Activated naive CD4-positive, alpha-beta T cell treated with anti-CD3 and anti-CD28 coated beads, Interleukin-2, amount 50 U/mL, for 72 hours (primary cell): ENCODE results near the gene PDE4C. TPM values are rescaled to one million over a fixed set of nuclear protein-coding genes. Genes with fewer than 3 reads are reported as not detected.
A peak's percentile ranks its signal among the peaks of the same experiment; 100 is the strongest.

ENCODE experiments used
- ATAC-seq, 2 donors: fragments of 150-1000 bp; cut with Tn5 transposase; 2 replicates each; pipeline ENCODE4 v1.10.0; 2021; ENCODE audit warnings: mild to moderate bottlenecking in 2 of 2, moderate library complexity in 2 of 2
- DNase-seq, 2 donors: peaks; one replicate each; pipeline ENCODE4 v3.0.0; 2021 to 2022; ENCODE audit warnings: low spot score in 2 of 2
- H3K27ac Mint-ChIP-seq, 2 donors: one replicate each; pipeline ENCODE4 v1.8.0; 2022; ENCODE audit warnings: mild to moderate bottlenecking in 2 of 2, mixed read lengths in 2 of 2
- H3K36me3 Mint-ChIP-seq, 2 donors: one replicate each; pipeline ENCODE4 v1.8.0; 2022; ENCODE audit warnings: mixed read lengths in 2 of 2
- H3K9me3 Mint-ChIP-seq, 2 donors: one replicate each; pipeline ENCODE4 v1.8.0; 2022; ENCODE audit warnings: mixed read lengths in 2 of 2
- total RNA-seq, 2 donors: library from RNA; stranded (reverse); gene quantifications; one replicate each; pipeline ENCODE4 v1.2.3, GENCODE V29; 2022

The PDE4C gene
- total RNA-seq, 2 donors from 2014 or later, result 0.12 to 1.0 TPM

DNA sequence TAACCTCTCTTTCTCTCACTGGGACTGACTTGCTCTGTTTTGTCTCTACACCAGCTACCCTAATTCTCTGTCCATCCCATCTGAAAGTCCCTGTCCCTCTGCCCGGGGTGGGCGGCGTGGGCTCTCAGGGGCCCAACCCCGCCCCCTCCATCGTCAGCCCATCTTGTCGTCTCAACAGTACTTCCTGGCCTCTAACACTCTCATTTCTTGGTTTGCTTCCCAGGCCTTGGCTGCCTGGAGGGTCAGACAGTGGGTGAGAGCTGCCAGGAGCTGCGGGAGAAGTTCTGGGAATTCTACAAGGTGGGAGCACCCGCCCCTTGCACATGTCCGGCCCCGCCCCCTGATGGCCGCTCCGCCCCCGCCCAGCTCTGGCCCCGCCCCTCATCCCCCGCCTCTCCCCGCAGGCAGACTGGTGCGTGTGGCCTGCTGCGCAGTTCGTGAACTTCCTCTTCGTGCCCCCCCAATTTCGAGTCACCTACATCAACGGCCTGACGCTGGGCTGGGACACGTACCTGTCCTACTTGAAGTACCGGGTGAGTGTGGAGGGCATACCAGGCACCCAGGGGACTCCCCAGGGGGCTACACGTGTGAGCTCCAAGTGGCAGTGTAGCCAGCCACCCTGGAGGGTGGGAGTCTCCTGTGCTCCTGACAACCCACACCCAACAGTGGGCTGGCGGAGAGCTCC lies 31.5 kb downstream of the PDE4C start:
- no peak for ATAC-seq
- H3K9me3 Mint-ChIP-seq, result no peaks in the 10 kb centered on the region
- DNase-seq, result peak in 1 of 2 donors; percentile 46
- H3K36me3 Mint-ChIP-seq, result no peaks in the 10 kb centered on the region
- peak overlapping the region; percentile 59 to 89 for H3K27ac Mint-ChIP-seq

DNA sequence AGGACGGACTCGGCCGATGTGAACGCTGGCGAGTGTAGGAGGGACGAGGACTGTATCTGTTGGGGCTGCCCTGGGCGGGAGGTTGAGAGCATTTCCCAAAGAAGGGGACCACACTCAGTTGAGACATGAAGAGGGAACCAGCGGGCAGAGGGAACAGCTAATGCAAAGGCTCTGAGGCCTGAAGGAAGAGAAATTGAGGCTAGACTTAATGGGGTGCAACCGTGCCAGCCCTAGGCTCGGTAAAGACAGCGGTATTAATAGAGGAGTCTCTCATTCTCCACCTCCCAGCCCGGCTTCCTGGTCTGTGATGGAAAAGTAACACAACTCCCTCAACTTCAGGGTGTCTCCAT lies 32.1 kb downstream of the PDE4C start:
- H3K36me3 Mint-ChIP-seq, result no peaks in the 10 kb centered on the region
- no peaks in the 10 kb centered on the region for H3K9me3 Mint-ChIP-seq
- H3K27ac Mint-ChIP-seq, result peak overlapping the region; percentile 77 to 89
- no peak for DNase-seq
- no peak for ATAC-seq

DNA sequence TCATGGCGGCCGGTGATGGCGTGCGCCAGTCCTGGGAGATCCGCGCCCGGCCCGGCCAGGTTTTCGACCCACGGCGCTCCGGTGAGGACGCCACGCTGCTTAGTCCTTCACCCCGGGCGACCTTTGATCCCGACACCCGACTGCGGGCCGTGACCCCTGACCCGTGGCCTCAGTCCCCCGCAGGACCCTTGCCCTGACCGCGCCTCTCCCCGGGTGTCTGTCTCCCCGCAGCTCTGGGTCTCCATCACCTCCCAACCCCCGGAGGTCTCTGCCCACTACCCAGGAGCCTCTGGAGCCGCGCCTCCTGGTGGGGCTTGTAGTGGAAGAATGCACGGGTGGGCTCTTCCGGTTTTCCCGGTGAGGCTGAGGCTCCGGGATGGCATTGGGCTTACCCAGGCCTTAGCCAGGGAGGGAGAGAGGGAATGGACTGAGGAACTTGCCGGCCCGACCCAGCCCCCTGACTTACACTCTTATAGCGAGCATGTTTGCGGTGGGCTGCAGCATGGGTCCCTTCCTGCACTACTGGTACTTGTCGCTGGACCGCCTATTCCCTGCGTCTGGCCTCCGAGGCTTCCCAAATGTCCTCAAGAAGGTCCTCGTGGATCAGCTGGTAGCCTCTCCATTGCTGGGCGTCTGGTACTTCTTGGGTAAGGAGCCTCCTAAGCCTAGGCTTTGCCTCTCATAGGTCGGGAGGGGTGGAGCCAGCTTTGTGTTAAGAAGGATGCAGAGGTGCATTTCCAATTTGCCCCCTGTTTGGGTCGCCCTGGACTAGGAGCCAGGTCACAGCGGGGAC lies 32.7 kb downstream of the PDE4C start:
- no peaks in the 10 kb centered on the region for H3K36me3 Mint-ChIP-seq
- DNase-seq (peak in 1 of 2 donors; percentile 19), ATAC-seq (no peak)
- H3K9me3 Mint-ChIP-seq, result no peaks in the 10 kb centered on the region
- peak overlapping the region; percentile 84 to 89 for H3K27ac Mint-ChIP-seq

DNA sequence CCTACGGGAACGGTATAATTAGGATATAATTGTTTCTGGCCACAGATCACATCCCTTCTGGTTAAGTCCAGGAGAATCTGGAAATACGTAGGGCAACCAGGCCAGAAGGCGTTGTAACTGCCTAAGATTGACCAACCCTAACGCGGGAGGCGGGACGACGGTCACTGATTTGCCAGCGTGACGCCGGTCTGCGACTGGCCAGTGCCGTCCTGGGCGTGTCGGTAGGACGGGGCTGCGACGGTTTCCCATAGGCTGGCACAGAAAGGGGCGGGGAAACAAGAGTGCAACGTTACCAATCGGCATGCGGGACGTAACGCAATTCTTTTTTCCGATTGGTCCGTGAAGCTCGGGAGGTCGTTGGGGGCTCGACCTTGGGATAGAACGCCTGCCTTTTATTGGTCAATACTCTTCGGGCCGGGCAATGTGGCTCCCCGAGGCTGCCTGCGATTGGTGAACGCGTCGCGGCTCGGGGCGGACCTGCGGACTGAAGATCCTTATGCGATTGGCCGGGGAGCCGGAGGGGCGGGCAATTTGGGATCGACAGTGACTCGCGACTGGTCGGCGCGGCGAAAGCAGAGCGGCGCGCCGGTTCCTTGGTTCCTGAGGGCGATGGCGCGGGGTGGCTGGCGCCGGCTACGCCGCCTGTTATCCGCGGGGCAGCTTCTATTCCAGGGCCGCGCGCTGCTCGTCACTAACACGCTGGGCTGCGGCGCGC lies 33.4 kb downstream of the PDE4C start, which contains the start of gene MPV17L2:
TSS of gene MPV17L2 (plus strand) at position 546 of the 715 bp plus-strand sequence. CDS start at position 610, 64 bp downstream.
- Mint-ChIP-seq H3K36me3 (no peaks in the 10 kb centered on the region), H3K9me3 (no peaks in the 10 kb centered on the region), H3K27ac (peak within 1 kb of the TSS; percentile 84 to 89)
- DNase-seq (peak; percentile 96 to 99), ATAC-seq (peak; percentile 92 to 93)

DNA sequence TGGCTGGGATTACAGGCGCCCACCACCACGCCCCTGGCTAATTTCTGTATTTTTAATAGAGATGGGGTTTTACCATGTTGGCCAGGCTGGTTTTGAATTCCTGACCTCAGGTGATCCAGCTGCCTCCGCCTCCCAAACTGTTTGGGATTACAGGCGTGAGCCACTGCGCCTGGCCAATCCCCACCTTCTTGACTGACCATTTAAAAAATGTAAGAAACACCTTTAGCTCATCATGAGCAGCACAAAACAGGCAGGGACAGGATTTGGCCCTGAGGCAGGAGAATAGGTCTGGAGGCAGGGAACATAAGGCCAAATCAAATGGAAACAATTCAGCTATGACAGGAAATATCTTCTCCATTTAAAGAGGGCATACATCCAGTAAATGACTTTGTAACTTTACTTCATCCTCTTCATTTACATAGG lies 34.6 kb downstream of the PDE4C start:
- no peak for ATAC-seq
- DNase-seq, result no peak
- no peaks in the 10 kb centered on the region for H3K36me3 Mint-ChIP-seq
- H3K9me3 Mint-ChIP-seq, result no peaks in the 10 kb centered on the region
- peak overlapping the region in 1 of 2 donors; percentile 89 for H3K27ac Mint-ChIP-seq

DNA sequence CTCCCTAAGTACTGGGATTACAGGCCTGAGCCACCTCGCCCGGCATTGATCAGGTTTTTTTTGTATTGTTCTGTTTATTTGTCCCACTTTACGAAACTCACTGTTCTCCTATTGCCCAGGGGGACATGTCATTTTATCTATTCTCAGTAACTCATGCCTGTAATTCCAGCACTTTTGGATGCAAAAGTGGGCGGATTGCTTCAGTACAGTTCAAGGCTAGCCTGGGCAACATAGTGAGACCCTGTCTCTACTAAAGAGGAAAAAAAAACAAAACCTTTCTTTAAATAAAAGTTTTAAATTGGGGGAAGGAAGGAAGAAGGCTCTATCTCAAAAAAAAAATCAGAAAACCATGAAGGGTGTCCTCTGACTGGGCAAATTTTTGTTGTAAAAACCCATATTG lies 36.0 kb downstream of the PDE4C start:
- ATAC-seq (no peak), DNase-seq (no peak)
- Mint-ChIP-seq H3K36me3 (no peaks in the 10 kb centered on the region), H3K9me3 (no peaks in the 10 kb centered on the region), H3K27ac (no peak overlapping the region)

DNA sequence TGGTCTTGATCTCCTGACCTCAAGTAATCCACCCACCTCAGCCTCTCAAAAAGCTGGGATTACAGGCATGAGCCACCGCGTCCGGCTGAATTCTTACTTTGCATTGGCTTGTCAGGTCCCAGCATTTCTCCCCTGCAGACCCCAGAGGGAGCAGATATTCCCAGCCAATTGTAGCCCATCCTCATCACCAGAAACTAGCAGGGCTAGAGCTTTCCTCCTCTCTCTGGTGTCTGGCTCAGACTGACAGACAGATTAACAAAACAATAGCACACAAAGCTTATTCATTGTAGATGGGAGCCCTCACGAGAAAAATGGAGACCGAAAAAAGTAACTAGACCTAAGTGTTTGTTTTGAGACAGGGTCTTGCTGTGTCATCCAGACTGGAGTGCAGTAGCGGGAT lies 40.7 kb downstream of the PDE4C start:
- Mint-ChIP-seq H3K27ac (no peak overlapping the region), H3K9me3 (no peaks in the 10 kb centered on the region), H3K36me3 (no peaks in the 10 kb centered on the region)
- DNase-seq (no peak), ATAC-seq (no peak)

DNA sequence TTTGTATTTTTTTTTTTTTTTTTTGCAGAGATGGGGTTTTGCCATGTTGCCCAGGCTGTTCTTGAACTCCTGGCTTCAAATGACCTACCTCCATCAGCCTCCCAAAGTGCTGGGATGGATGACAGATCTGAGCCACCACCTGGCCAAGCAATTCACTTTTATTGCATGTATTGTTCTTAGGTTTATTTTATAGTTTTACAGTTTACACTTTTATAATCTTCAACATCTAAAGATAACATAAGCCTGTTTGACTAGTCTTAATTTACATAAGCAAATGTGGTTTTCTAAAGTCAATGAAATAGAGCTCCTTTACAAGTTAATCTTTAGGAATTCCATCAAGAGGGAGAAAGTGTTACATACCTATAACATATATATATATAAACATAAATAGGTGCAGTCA lies 42.7 kb downstream of the PDE4C start:
- DNase-seq (no peak), ATAC-seq (no peak)
- Mint-ChIP-seq H3K9me3 (no peaks in the 10 kb centered on the region), H3K36me3 (no peaks in the 10 kb centered on the region), H3K27ac (no peak overlapping the region)

DNA sequence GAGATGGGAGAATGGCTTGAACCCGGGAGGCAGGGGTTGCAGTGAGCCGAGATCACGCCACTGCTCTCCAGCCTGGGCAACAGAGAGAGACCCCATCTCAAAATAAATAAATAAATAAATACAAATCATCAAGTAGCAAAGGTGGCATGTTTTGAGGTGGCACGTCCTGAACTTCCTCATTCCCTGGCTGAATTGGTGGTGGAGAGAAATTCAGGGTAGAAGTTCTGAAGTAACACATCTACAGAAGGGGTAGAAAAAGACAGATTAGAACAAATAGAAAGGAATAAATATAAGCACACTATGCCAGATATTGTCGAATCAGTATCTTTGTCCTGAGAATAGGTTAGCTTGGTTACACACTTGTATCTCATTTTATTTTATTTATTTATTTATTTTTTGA lies 46.3 kb downstream of the PDE4C start:
- no peak for ATAC-seq
- Mint-ChIP-seq H3K36me3 (peaks cover 0 to 7% of the 10 kb centered on the region in 2 donors), H3K27ac (no peak overlapping the region), H3K9me3 (no peaks in the 10 kb centered on the region)
- DNase-seq, result no peak

DNA sequence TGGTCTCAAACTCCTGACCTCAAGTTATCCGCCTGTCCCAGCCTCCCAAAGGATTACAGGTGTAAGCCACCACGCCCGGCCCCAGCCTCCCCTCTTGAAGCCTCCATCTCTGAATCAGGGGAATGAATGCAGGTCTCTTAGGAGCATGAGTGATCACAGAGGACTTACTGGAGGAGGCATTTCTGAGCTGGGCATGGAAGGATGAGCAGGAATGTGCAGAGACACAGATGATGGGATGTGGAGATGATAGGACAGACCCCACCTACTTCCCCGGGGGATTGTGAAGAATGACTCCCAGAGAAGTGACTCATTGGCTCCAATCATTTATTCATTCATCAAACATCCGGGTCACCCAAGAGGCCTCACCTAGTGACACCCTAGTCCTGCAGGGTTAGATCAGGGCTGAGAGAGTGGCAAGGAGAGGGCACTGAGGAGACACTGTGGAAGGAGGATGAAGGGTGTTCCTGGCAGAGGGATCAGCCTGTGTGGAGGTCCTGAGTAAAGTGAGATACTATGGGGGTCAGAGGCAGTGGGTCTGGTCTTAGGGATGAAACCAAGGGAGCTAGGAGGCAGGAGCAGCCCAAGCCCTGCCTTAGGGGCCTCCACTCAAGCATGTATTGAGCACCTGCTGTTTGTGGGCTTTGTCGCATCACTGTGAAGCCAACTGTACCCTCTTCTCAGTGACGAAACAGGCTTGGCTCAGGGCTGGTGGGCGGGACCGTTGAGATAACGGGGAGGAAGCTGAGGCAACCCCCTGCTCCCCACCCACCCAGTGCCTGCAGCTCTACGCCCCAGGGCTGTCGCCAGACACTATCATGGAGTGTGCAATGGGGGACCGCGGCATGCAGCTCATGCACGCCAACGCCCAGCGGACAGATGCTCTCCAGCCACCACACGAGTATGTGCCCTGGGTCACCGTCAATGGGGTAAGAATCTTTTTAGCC lies 49.6 kb downstream of the PDE4C start:
- Mint-ChIP-seq H3K36me3 (peaks cover 0 to 17% of the 10 kb centered on the region in 2 donors), H3K9me3 (no peaks in the 10 kb centered on the region), H3K27ac (no peak overlapping the region)
- no peak for DNase-seq
- no peak for ATAC-seq

DNA sequence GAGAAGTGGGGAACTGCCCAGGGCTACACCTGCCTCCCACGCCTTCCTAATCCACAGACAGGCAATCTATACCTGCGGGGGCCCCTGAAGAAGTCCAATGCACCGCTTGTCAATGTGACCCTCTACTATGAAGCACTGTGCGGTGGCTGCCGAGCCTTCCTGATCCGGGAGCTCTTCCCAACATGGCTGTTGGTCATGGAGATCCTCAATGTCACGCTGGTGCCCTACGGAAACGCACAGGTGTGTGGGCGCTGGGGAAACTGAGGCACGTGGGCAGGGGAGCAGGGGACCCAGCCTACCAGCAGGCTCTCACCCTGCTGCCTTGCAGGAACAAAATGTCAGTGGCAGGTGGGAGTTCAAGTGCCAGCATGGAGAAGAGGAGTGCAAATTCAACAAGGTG lies 51.3 kb downstream of the PDE4C start:
- DNase-seq (no peak), ATAC-seq (no peak)
- no peaks in the 10 kb centered on the region for H3K9me3 Mint-ChIP-seq
- H3K36me3 Mint-ChIP-seq, result peaks cover 0 to 19% of the 10 kb centered on the region in 2 donors
- H3K27ac Mint-ChIP-seq, result peak overlapping the region in 1 of 2 donors; percentile 92

Other genes with a start within 250 kb of the PDE4C start
- 10 to 100 TPM; 26.7 to 59.3 TPM for gene ARRDC2, start 218.3 kb downstream of the PDE4C start, total RNA-seq
- 10 to 100 TPM; 14.6 to 25.0 TPM for gene IL12RB1, start 139.5 kb downstream of the PDE4C start, total RNA-seq
- gene MAST3, start 128.7 kb downstream of the PDE4C start, total RNA-seq, result 10 to 100 TPM; 19.5 to 54.6 TPM
- gene PIK3R2, start 73.3 kb downstream of the PDE4C start, total RNA-seq, result 10 to 100 TPM; 13.6 to 18.3 TPM
- gene IFI30, start 52.6 kb downstream of the PDE4C start, total RNA-seq, result 10 to 100 TPM; 28.0 to 65.3 TPM
- 10 to 100 TPM in 1 of 2 donors, 1 to 10 TPM in 1; 5.4 to 14.0 TPM for gene MPV17L2, start 33.2 kb downstream of the PDE4C start, total RNA-seq
- gene RAB3A, start 22.4 kb downstream of the PDE4C start, total RNA-seq, result 1 to 10 TPM; 8.9 to 9.8 TPM
- gene IQCN, start 48.0 kb upstream of the PDE4C start, total RNA-seq, result 1 to 10 TPM in 1 of 2 donors, under 1 TPM in 1; 0.45 to 1.5 TPM
- 100 to 1,000 TPM; 213 to 255 TPM for gene JUND, start 55.2 kb upstream of the PDE4C start, total RNA-seq
- 100 to 1,000 TPM; 280 to 379 TPM for gene LSM4, start 96.6 kb upstream of the PDE4C start, total RNA-seq
- gene PGPEP1, start 114.2 kb upstream of the PDE4C start, total RNA-seq, result 10 to 100 TPM; 38.3 to 47.2 TPM
- 1 to 10 TPM in 1 of 2 donors, under 1 TPM in 1; 0.29 to 1.4 TPM for gene GDF15, start 159.7 kb upstream of the PDE4C start, total RNA-seq
- not detected for gene LRRC25, start 171.2 kb upstream of the PDE4C start, total RNA-seq
- 100 to 1,000 TPM in 1 of 2 donors, 10 to 100 TPM in 1; 31.7 to 102 TPM for gene SSBP4, start 193.0 kb upstream of the PDE4C start, total RNA-seq
- 10 to 100 TPM; 19.7 to 30.8 TPM for gene ISYNA1, start 211.7 kb upstream of the PDE4C start, total RNA-seq